Muscle layer of colon (tissue), 2 donors: Measurements from ENCODE around the gene PI16.

Source experiments
- H3K27ac ChIP-seq: one replicate; pipeline ENCODE4 v1.7.0; 2013; ENCODE audit warnings: low read depth, mild to moderate bottlenecking, low read length, moderate library complexity
- H3K27me3 ChIP-seq, 2 donors: one replicate each; pipeline ENCODE4 v1.7.0; 2013; ENCODE audit warnings: low read length in 2 of 2, mild to moderate bottlenecking in 2 of 2; ENCODE audit not compliant: insufficient read depth in 2 of 2, control insufficient read depth in 1 of 2
- H3K36me3 ChIP-seq: one replicate; pipeline ENCODE4 v1.7.0; 2013; ENCODE audit warnings: mild to moderate bottlenecking, low read length; ENCODE audit not compliant: insufficient read depth
- H3K4me1 ChIP-seq: one replicate; pipeline ENCODE4 v1.7.0; 2013; ENCODE audit warnings: mild to moderate bottlenecking, low read length; ENCODE audit not compliant: insufficient read depth
- H3K4me3 ChIP-seq, 2 donors: one replicate each; pipeline ENCODE4 v1.7.0; 2013; ENCODE audit warnings: low read length in 2 of 2, low read depth in 1 of 2, mild to moderate bottlenecking in 1 of 2, moderate library complexity in 1 of 2
- H3K9ac ChIP-seq: one replicate; pipeline ENCODE4 v1.7.0; 2013; ENCODE audit warnings: low read length
- H3K9me3 ChIP-seq: one replicate; pipeline ENCODE4 v1.7.0; 2013; ENCODE audit warnings: mild to moderate bottlenecking, low read length
- donor health status: abdominal sarcoma.
- donor health status: Adenocarcinoma of cecum.

PI16 gene

DNA sequence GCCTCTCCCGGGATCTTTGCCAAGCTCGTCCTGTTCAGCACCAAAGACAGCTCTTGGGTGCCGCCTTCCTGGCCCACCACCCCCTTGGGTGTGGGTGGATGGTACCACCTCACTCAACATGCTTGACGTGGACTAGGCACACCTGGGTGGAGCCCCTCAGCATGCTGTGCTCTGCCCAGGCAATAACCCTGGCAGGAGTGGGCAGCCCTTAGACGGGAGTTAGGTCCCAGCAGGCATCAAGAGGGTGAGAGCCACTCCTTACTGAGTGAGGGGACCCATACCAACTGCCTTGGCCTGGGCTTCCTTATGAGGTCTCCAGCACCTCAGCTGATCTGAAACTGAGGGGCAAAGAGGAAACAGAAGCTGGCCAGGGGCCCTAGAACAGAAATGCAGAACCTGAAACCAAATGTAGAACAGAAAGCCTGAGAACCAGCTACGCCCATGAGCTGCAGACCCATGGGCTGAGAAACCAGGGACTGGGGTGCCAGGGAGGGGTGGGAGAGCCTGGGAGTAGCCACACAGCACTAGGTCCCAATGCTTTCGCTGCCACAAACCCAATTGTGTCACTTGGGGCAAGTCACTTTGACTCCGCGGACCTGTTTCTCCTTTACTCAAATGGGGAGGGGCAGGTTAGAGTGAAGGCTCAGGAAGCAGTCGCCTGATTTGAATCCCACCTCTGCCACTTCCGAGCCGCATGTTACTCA is 53.0 kb downstream of the PI16 start:
- H3K9ac ChIP-seq, result no peak overlapping the region
- no peaks in the 10 kb centered on the region for H3K27me3 ChIP-seq
- H3K36me3 ChIP-seq, result no peaks in the 10 kb centered on the region
- H3K4me3 ChIP-seq, result peak overlapping the region in 1 of 2 donors; percentile 18
- no peak overlapping the region for H3K27ac ChIP-seq
- H3K9me3 ChIP-seq, result no peaks in the 10 kb centered on the region
- H3K4me1 ChIP-seq, result no peaks in the 10 kb centered on the region

DNA sequence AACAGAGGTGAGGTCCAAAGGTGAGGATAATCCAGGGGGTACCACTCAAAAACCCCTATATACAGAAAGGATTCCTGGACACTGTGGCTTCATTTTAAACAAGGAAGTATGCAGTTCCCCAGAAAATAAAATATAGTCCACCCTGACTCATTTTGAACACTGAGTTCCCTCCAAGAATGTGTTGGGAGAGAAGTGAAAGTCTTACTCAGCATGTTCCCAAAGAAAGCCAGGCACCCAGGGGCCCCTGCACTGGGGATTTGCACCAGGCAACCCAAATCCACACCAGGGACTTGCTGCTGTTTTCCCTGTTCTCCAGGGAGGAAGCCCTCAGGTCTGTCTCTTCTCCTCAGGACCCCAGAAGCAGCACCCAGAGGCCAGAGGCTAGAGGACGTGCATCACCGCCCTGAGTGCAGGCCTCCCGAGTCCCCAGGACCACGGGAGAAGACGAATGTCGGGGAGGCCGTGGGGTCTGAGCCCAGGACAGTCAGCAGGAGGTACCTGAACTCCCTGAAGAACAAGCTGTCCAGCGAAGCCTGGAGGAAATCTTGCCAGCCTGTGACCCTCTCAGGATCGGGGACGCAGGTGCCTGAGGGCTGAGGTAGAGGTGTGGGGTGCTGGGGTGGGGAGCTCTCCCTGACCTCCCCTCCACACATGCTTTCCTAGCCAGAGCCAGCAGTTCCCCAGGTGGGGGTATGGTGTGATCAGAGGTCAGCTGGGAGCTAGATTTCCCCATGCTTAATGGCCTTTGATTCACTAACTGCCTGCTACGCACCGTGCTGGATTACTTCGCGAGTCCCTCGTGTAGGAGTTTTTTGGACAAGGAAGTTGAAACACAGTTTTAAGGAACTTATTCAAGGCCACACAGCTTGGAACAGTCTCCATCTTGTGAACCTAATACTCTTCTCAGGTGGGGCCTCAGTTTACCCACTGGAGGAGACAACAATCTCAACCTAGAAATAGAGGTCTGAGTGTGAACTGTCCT is 54.2 kb downstream of the PI16 start:
- H3K4me3 ChIP-seq, result peak overlapping the region in 1 of 2 donors; percentile 9
- no peak overlapping the region for H3K27ac ChIP-seq
- H3K9ac ChIP-seq, result no peak overlapping the region
- no peaks in the 10 kb centered on the region for H3K36me3 ChIP-seq
- H3K27me3 ChIP-seq, result no peaks in the 10 kb centered on the region
- no peaks in the 10 kb centered on the region for H3K9me3 ChIP-seq
- no peaks in the 10 kb centered on the region for H3K4me1 ChIP-seq

- Histone ChIP-seq H3K9me3 (no peaks in the 10 kb centered on the region), H3K27ac (no peak overlapping the region), H3K27me3 (no peaks in the 10 kb centered on the region), H3K4me1 (no peaks in the 10 kb centered on the region), H3K9ac (no peak overlapping the region), H3K4me3 (no peak overlapping the region), H3K36me3 (no peaks in the 10 kb centered on the region)
Measured at GRCh38 chr6:37010402-37010892, 55.9 kb downstream of the PI16 start.

DNA sequence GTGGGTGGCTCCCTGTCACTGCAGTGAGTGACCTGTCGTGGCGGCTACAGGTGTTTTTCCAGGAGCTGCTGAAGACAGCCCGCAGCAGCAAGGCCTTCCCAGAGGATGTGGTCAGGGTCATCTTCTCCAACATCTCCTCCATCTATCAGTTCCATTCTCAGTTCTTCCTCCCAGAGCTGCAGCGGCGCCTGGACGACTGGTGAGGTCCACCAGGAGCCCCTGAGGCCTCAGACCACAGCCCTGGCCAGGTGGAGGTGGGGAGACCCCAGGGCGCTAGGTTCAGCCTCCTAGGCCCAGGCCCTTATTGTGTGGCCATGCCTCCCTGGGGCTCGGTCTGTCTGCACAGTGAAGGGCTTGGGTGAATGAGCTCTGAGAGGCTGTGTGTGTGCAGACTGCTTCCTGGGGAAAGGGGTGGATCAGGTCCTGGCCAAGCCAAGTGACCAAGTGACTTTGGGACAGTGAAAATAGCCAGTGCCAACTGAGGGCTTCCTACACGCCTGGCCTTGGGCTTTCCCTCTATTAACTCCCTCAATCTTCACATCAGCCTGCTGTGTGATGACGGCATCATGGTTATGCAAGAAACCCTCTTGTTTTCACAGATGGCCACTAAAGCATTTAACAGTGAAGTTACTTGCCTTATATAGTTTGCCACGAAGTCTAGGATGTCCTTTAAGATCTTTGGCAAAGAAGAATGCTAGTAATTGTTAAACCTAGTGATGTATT is 57.3 kb downstream of the PI16 start:
- Histone ChIP-seq H3K27ac (no peak overlapping the region), H3K9ac (no peak overlapping the region), H3K4me1 (no peaks in the 10 kb centered on the region), H3K4me3 (no peak overlapping the region), H3K27me3 (no peaks in the 10 kb centered on the region), H3K9me3 (no peaks in the 10 kb centered on the region), H3K36me3 (no peaks in the 10 kb centered on the region)

DNA sequence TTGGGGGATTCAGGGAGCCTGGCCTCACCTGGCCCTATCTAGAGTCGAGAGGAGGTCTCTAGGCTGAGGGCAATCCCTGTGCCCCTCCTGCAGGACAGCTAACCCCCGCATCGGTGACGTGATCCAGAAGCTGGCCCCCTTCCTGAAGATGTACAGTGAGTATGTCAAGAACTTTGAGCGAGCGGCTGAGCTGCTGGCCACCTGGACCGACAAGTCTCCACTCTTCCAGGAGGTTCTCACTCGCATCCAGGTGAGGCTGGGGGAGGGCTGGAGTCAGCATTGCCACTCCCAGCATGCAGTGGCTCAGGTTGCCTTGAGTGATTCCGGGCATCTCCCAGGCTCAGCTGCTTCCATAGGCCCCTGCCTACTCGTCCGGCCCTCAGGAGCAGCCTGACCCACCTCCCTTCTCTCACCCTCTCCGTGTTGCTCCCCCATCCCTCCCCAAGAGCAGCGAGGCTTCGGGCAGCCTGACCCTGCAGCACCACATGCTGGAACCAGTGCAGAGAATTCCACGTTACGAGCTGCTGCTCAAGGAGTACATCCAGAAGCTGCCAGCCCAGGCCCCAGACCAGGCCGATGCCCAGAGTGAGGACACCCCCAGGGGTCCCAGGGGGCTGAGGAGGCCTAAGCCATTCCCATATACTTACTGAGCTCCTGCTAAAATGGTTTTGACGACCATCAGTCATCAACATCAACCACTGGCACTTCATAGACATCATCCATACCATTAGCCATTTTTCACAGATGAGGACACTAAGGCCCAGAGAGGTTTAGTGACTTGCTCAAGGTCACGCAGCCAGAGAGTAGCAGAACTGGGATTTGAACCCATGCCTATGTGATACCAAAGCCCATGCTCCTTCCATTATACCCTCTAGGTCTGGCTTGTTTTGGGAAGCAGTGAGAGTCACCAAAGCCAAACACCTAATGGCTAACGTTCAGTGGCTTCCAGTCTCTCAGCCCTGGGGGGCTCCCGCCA is 59.3 kb downstream of the PI16 start:
- Histone ChIP-seq H3K27ac (no peak overlapping the region), H3K36me3 (no peaks in the 10 kb centered on the region), H3K4me1 (peaks cover 9% of the 10 kb centered on the region), H3K9ac (no peak overlapping the region), H3K27me3 (no peaks in the 10 kb centered on the region), H3K4me3 (no peak overlapping the region), H3K9me3 (no peaks in the 10 kb centered on the region)
